Measurements from ENCODE around the gene RPS6KL1.

Gene RPS6KL1

DNA sequence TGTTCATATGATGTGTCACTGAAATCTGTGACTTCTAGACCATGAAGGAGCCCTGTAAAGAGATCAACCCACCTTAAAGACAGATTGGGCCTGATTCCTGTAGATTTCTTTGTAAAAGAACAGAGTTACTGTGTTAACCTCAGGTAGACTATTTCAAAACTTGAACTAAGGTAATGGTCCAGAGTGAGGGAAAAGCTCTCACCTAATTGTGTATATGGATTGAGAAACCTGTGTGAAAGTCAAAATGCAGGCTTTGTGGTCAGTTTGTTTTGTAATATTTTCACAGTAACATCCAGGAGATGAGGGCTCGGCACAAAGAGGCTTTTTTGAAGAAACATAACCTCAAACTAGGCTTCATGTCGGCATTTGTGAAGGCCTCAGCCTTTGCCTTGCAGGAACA lies 25.0 kb downstream of the RPS6KL1 start:
- TF ChIP-seq, protein P1, sequence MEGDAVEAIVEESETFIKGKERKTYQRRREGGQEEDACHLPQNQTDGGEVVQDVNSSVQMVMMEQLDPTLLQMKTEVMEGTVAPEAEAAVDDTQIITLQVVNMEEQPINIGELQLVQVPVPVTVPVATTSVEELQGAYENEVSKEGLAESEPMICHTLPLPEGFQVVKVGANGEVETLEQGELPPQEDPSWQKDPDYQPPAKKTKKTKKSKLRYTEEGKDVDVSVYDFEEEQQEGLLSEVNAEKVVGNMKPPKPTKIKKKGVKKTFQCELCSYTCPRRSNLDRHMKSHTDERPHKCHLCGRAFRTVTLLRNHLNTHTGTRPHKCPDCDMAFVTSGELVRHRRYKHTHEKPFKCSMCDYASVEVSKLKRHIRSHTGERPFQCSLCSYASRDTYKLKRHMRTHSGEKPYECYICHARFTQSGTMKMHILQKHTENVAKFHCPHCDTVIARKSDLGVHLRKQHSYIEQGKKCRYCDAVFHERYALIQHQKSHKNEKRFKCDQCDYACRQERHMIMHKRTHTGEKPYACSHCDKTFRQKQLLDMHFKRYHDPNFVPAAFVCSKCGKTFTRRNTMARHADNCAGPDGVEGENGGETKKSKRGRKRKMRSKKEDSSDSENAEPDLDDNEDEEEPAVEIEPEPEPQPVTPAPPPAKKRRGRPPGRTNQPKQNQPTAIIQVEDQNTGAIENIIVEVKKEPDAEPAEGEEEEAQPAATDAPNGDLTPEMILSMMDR (IDR thresholded peaks at IDR 0.05; ENCODE audit: low read depth, low read length, missing control alignments) = no peak
- H3K4me3 ChIP-seq (ENCODE audit: low read depth, low read length) = no peak overlapping the region
- no peak for DNase-seq (ENCODE audit: low read depth)

DNA sequence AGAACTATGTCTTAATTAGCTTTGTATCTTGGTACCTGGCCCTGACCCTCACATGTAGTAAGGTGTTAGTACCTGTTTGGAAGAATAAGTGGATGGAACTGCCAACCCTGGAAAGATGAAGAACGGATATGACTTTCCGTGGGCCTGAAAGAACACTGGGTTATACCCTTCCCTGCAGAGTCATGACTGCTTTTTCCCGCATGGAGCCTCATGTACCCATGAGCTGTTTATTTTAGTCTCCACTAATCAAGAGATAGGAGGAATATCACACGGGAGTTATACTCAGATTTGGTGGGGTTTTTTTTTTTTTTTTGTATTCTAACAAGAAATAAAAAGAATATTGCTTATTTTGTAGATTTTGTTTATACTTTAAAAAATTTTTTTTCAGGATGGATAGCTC lies 25.4 kb downstream of the RPS6KL1 start:
- TF ChIP-seq, protein P1 (IDR thresholded peaks at IDR 0.05; ENCODE audit: low read depth, low read length, missing control alignments) = no peak
- DNase-seq (ENCODE audit: low read depth) = no peak
- H3K4me3 ChIP-seq (ENCODE audit: low read depth, low read length) = no peak overlapping the region

DNA sequence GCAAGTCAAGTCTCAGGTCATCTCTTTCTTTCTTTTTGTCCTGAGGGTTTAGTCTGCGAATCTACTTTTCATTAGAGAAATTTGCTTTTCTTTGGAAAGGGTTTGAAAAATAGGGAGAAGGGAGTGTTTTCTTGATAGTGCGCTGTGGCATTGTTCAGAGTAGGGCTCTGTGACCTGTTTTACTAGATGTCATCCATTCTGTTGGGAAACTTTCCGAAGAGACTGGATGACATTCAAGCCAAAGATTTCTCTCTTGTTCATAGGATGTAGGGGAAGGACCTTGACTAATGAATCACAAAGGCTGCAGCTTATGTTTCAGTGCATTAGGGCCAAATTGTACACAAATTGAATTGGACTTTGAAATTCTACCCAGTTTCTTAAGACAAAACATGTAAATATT lies 26.7 kb downstream of the RPS6KL1 start:
- H3K4me3 ChIP-seq (ENCODE audit: low read depth, low read length) = no peak overlapping the region
- TF ChIP-seq, protein P1 (IDR thresholded peaks at IDR 0.05; ENCODE audit: low read depth, low read length, missing control alignments) = no peak
- DNase-seq (ENCODE audit: low read depth) = no peak

DNA sequence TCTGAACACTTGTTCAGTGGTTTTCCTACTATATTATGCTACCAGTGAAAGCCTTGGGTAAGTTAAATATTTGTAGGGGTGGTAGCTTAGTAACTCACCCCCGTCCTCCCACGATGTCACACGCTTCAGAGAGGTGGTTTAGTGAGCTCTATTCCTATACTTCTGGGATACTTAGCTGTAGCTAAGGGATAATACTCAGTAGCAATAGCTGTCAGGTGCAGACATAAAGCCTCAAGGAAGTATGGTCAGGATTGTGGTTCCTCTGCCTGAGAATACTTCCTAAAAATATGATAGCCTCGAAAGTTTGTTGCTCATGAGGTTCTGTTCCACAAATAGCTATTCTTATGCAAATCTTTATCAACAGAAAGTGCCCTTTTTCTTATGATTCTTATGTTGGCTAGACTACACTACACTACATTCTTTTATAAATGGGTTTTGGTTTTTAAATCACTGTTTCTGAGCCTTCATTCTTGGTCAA lies 29.4 kb downstream of the RPS6KL1 start:
- no peak overlapping the region for H3K4me3 ChIP-seq (ENCODE audit: low read depth, low read length)
- TF ChIP-seq, protein P1 (IDR thresholded peaks at IDR 0.05; ENCODE audit: low read depth, low read length, missing control alignments) = no peak

DNA sequence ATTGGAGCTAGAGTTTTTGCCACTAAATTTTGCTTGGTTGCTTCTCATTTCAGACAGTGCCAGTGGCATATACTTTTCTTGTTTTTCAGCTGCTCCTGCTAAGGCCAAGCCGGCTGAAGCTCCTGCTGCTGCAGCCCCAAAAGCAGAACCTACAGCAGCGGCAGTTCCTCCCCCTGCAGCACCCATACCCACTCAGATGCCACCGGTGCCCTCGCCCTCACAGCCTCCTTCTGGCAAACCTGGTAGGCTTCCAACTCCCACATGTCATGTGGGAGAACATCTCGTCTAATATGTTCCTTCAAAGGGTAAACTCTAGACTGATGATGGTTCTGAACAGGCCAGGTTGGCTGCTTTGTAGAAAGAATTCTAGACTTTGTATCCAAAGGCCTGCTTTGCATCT lies 30.3 kb downstream of the RPS6KL1 start:
- TF ChIP-seq, protein P1 (IDR thresholded peaks at IDR 0.05; ENCODE audit: low read depth, low read length, missing control alignments) = no peak
- DNase-seq (ENCODE audit: low read depth) = no peak
- H3K4me3 ChIP-seq (ENCODE audit: low read depth, low read length) = no peak overlapping the region

More for the DNA sequence above, 29.4 kb downstream of the RPS6KL1 start:
- no peak for DNase-seq (ENCODE audit: low read depth)

DNA sequence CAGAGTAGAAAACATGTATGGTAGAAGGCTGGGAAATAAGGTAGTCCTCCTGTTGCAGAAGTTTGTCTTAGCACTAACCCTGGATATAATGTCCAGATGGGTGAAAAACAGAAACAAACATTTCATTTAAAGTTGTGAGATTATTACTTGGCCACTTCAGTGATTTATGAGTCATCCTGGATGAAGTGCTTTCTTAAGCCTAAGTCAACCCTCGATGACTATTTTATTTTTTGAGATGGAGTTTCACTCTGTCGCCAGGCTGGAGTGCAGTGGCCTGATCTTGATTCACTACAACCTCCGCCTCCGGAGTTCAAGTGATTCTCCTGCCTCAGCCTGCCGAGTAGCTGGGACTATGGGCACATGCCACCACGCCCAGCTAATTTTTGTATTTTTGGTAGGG lies 31.2 kb downstream of the RPS6KL1 start:
- TF ChIP-seq, protein P1 (IDR thresholded peaks at IDR 0.05; ENCODE audit: low read depth, low read length, missing control alignments) = no peak
- DNase-seq (ENCODE audit: low read depth) = no peak
- no peak overlapping the region for H3K4me3 ChIP-seq (ENCODE audit: low read depth, low read length)

DNA sequence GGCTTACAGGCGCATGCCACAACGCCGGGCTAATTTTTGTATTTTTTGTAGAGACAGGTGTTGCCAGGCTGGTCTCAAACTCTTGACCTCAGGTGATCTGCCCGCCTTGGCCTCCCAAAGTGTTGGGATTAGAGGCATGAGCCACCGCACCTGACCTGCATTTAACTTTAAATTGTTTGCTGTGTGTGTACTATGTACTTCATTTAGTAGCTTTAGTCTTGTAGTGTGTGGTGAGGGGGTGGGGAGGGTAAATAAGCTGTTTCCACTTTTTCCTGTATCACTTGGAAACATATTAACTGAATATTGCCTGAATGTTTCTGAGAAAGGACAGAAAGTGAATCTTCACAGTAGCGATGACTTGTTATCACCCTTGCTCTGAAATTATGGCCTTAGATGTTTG lies 32.8 kb downstream of the RPS6KL1 start:
- TF ChIP-seq, protein P1 (IDR thresholded peaks at IDR 0.05; ENCODE audit: low read depth, low read length, missing control alignments) = no peak
- H3K4me3 ChIP-seq (ENCODE audit: low read depth, low read length) = no peak overlapping the region
- no peak for DNase-seq (ENCODE audit: low read depth)

Data from GM12864 (cell line).